Measurements from ENCODE around the gene ZNF628.

ZNF628 gene

GRCh38 chr19:55481148-55481793 lies 4.9 kb downstream of the ZNF628 start:
- no peak for TF ChIP-seq CTCF (IDR thresholded peaks at IDR 0.05; ENCODE audit: insufficient read depth, low read depth, low read length, missing control alignments)
- H3K4me3 ChIP-seq (ENCODE audit: low read depth, low read length): no peak overlapping the region
- DNase-seq (ENCODE audit: low read depth): no peak

- DNase-seq (ENCODE audit: low read depth): no peak
- TF ChIP-seq CTCF (IDR thresholded peaks at IDR 0.05; ENCODE audit: insufficient read depth, low read depth, low read length, missing control alignments): no peak
- H3K4me3 ChIP-seq (ENCODE audit: low read depth, low read length): no peak overlapping the region
These were observed 5.4 kb downstream of the ZNF628 start for GRCh38 chr19:55481794-55482155.

- H3K4me3 ChIP-seq (ENCODE audit: low read depth, low read length): no peak overlapping the region
- TF ChIP-seq CTCF (IDR thresholded peaks at IDR 0.05; ENCODE audit: insufficient read depth, low read depth, low read length, missing control alignments): no peak
- DNase-seq (ENCODE audit: low read depth): no peak
These were observed 5.9 kb downstream of the ZNF628 start for GRCh38 chr19:55482156-55482961.

- no peak overlapping the region for H3K4me3 ChIP-seq (ENCODE audit: low read depth, low read length)
- DNase-seq (ENCODE audit: low read depth): no peak
- no peak for TF ChIP-seq CTCF (IDR thresholded peaks at IDR 0.05; ENCODE audit: insufficient read depth, low read depth, low read length, missing control alignments)
These were observed 6.7 kb downstream of the ZNF628 start for GRCh38 chr19:55482967-55483705.

- no peak for TF ChIP-seq CTCF (IDR thresholded peaks at IDR 0.05; ENCODE audit: insufficient read depth, low read depth, low read length, missing control alignments)
- no peak for DNase-seq (ENCODE audit: low read depth)
- peak overlapping the region; percentile 83 for H3K4me3 ChIP-seq (ENCODE audit: low read depth, low read length)
These were observed 7.5 kb downstream of the ZNF628 start for GRCh38 chr19:55483706-55484592.
